Type B pancreatic cell (in vitro differentiated cells): Measurements from ENCODE around the gene FAM181A. TPM values are rescaled to one million over a fixed set of nuclear protein-coding genes. Genes with fewer than 3 reads are reported as not detected.

Experiments
- DNase-seq: peaks from one replicate; pipeline ENCODE4 v3.0.0; 2021; ENCODE audit warnings: mixed read lengths; ENCODE audit not compliant: unreplicated experiment; ENCODE audit errors: extremely low spot score
- H3K27ac Mint-ChIP-seq: 2 replicates; pipeline ENCODE4 v1.8.0; 2021; ENCODE audit warnings: mild to moderate bottlenecking, mixed read lengths
- H3K27me3 Mint-ChIP-seq: 2 replicates; pipeline ENCODE4 v1.8.0; 2021; ENCODE audit warnings: mixed read lengths
- H3K36me3 Mint-ChIP-seq: 2 replicates; pipeline ENCODE4 v1.8.0; 2021; ENCODE audit warnings: mixed read lengths
- H3K4me1 Mint-ChIP-seq: one replicate; pipeline ENCODE4 v1.8.0; 2021; ENCODE audit warnings: mixed read lengths; ENCODE audit not compliant: unreplicated experiment
- H3K4me3 Mint-ChIP-seq: 2 replicates; pipeline ENCODE4 v1.8.0; 2021; ENCODE audit warnings: mild to moderate bottlenecking, mixed read lengths
- H3K9me3 Mint-ChIP-seq: 2 replicates; pipeline ENCODE4 v1.8.0; 2021; ENCODE audit warnings: mixed read lengths
- total RNA-seq: library from RNA; stranded (reverse); gene quantifications from 2 replicates; pipeline ENCODE4 v1.2.1, GENCODE V29; 2021; ENCODE audit warnings: low replicate concordance
- TF ChIP-seq, protein P1 (sequence below): fragments of 200-600 bp; sonication (generic); conservative IDR thresholded peaks from 2 replicates; pipeline ENCODE4 v1.5.0; 2021; ENCODE audit warnings: antibody characterized with exemption, mild to moderate bottlenecking

The FAM181A gene
- total RNA-seq, 1 donor from 2014 or later: 1.2 TPM

DNA sequence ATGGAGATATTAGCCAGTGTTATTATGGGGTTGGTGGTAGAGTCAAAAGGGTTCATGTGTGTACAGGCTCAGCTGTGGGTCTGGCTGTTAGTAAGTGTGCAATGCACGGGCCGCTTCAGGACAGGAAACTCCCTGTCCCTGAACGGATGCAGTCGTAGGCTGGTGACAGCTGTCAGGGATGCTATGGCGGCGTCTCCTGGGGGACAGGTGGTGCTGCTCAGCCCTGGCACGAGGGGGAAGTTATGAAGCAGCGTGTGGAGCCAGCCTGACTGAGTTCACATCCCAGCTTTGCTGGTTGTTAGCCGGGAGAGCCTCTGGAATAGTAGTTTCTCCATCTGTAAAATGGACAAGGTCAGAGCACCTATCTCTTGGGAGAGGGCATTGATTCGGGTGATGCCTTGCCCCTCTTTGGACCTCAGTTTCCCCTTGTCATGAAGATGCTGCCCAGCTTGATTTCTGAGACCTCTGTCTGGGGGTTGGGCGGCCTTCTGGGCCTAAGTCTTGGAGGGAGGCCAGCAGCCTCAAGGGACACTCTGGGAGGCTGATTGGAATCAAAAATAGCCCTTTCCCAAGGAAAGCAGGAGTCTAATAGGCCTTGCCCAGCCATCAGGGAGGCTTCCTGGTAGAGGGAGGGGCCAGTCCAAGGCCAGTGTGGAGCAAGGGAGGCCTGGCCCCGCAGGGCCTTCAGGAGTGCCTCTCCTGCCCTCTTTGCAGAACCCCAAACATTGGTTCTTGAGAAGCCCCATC lies 42.1 kb downstream of the FAM181A start:
- DNase-seq: no peak
- Mint-ChIP-seq H3K4me1 (no peaks in the 10 kb centered on the region), H3K36me3 (no peaks in the 10 kb centered on the region), H3K4me3 (no peak overlapping the region), H3K9me3 (no peaks in the 10 kb centered on the region), H3K27me3 (peaks cover 8% of the 10 kb centered on the region), H3K27ac (no peak overlapping the region)
- TF ChIP-seq, protein P1, sequence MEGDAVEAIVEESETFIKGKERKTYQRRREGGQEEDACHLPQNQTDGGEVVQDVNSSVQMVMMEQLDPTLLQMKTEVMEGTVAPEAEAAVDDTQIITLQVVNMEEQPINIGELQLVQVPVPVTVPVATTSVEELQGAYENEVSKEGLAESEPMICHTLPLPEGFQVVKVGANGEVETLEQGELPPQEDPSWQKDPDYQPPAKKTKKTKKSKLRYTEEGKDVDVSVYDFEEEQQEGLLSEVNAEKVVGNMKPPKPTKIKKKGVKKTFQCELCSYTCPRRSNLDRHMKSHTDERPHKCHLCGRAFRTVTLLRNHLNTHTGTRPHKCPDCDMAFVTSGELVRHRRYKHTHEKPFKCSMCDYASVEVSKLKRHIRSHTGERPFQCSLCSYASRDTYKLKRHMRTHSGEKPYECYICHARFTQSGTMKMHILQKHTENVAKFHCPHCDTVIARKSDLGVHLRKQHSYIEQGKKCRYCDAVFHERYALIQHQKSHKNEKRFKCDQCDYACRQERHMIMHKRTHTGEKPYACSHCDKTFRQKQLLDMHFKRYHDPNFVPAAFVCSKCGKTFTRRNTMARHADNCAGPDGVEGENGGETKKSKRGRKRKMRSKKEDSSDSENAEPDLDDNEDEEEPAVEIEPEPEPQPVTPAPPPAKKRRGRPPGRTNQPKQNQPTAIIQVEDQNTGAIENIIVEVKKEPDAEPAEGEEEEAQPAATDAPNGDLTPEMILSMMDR: no peak

DNA sequence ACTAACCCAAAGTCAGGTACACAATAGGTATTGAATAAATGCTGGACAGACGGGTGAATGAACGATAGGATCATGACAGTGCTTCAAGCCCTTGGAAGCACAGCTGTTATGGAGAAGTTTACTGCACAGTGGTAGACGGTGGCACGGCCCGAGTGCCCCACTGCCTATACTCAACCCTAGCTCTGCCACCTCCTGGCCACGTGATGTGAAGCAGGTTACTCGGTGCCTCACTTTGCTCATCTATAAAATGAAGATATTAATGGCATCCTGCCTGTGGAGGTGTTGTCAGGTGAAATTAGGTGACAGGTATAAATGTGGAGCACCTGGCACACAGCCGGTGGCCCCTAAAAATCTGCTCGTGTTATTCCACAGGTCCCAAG lies 43.4 kb downstream of the FAM181A start:
- Mint-ChIP-seq H3K4me3 (no peak overlapping the region), H3K27me3 (peaks cover 9% of the 10 kb centered on the region), H3K27ac (no peak overlapping the region), H3K36me3 (no peaks in the 10 kb centered on the region), H3K9me3 (no peaks in the 10 kb centered on the region), H3K4me1 (peaks cover 1% of the 10 kb centered on the region)
- TF ChIP-seq, protein P1: peak; percentile 40
- DNase-seq: no peak

DNA sequence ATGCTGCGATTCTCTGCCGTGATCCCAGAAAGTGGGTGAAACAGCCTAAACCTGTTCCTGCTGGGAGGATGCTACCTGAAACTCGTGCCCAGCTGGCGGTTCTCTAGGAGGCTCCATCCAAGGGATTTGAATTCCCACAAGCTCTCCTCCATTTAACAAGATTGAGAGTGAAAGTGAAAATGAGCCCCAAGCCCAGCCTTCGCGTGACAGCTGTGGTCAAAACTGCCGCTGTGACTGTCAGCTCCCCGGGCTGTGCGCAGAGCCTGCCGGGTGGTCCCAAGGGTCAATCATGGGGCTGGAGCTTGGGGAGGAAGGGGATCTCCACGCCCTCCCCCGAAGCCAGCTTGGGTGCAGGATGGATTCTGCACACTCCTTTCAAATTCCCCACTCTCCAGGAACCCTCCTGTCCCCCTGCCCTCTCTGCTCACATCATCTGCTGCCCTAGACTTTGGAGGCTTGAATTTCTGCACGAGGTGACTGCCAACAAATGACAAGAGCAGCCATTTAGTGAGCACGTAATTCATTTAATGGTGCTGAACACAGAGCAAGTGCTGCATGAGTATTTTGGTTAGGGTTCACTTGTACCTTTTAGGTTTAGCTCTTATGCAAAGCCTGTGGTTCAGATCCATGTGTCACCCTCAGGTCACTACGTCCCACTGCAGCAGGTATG lies 44.0 kb downstream of the FAM181A start:
- Mint-ChIP-seq H3K4me3 (no peak overlapping the region), H3K27ac (no peak overlapping the region), H3K9me3 (no peaks in the 10 kb centered on the region), H3K27me3 (peaks cover 12% of the 10 kb centered on the region), H3K4me1 (peaks cover 7% of the 10 kb centered on the region), H3K36me3 (no peaks in the 10 kb centered on the region)
- TF ChIP-seq, protein P1: peak; percentile 1
- DNase-seq: no peak

DNA sequence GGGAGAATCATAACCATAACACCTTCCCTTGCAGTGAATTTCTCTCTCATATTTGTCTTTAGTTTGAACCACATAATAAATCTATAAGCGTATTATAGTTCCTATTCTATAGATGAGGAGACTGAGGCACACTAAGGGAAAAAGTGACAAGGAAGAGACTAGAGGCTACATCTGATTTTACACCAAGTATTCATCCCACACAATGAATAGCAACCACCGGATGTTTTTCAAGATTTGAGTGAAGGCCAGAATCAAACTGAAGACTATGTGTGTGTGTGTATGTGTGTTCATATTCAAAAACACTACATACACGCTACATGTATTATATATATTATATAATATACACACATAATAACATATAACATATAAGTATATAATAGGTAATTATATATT lies 44.5 kb downstream of the FAM181A start:
- peaks cover 14% of the 10 kb centered on the region for H3K27me3 Mint-ChIP-seq

DNA sequence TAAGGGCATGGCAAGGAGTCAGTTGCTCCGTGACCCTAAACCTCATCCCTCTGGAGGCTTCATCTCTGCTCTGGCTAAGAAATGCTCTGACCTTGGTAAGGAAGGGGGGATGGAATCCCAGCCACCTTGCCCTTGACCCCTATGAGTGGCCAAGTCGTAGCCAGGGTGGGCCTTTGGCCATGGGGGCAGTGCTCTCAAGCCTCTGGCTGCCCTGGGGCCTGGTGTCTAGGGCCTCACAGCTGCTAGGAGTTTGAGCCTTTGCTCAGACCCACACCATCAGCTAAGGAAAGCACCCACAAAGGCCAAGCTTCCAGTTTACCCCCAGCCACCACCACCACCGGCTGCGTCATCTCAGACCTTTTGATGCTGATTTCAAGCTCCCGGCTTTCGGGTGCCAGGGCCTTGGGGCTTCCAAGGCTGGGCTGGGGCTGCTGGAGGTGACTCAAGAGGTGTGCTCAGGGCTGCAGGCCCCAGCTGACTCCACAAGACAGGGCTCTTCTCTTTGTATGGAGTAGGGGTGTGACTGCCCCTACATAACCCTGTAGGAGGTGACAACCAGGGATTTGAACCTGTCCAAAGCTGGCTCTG lies 45.6 kb downstream of the FAM181A start:
- no peaks in the 10 kb centered on the region for H3K9me3 Mint-ChIP-seq
- H3K4me3 Mint-ChIP-seq: no peak overlapping the region
- TF ChIP-seq, protein P1: no peak
- peaks cover 8% of the 10 kb centered on the region for H3K4me1 Mint-ChIP-seq
- no peak for DNase-seq
- H3K36me3 Mint-ChIP-seq: no peaks in the 10 kb centered on the region
- no peak overlapping the region for H3K27ac Mint-ChIP-seq
- H3K27me3 Mint-ChIP-seq: peaks cover 18% of the 10 kb centered on the region

More for the DNA sequence above, 44.5 kb downstream of the FAM181A start:
- H3K4me3 Mint-ChIP-seq: no peak overlapping the region
- H3K36me3 Mint-ChIP-seq: no peaks in the 10 kb centered on the region
- H3K4me1 Mint-ChIP-seq: peaks cover 8% of the 10 kb centered on the region
- H3K27ac Mint-ChIP-seq: no peak overlapping the region
- no peaks in the 10 kb centered on the region for H3K9me3 Mint-ChIP-seq
- TF ChIP-seq, protein P1: no peak
- no peak for DNase-seq
